Upper lobe of left lung (tissue), 6 donors: ENCODE results near the gene RABL6. TPM values are rescaled to one million over a fixed set of nuclear protein-coding genes. Genes with fewer than 3 reads are reported as not detected.
"Not testable (repeated sequence)": the region's sequence is repeated elsewhere in the genome, so short reads cannot be mapped to it uniquely, and the experiment has no call there.

Source experiments
- ATAC-seq, 2 donors: fragments of 200-7000 bp; cut with Tn5 transposase; one replicate each; pipeline ENCODE4 v1.9.1; 2022; ENCODE audit warnings: mild to moderate bottlenecking in 2 of 2, moderate library complexity in 2 of 2; ENCODE audit not compliant: low FRiP score in 2 of 2
- DNase-seq, 2 donors: peaks; one replicate each; pipeline ENCODE4 v3.0.0-alpha.2; 2019 to 2020
- H3K27ac ChIP-seq, 4 donors: fragments of 200-600 bp; sonication (generic); one replicate each; pipeline ENCODE4 v1.5.1; 2016 to 2019
- H3K27me3 ChIP-seq, 4 donors: fragments of 200-600 bp; sonication (generic); one replicate each; pipeline ENCODE4 v1.5.1; 2017 to 2019
- H3K36me3 ChIP-seq, 4 donors: fragments of 200-600 bp; sonication (generic); one replicate each; pipeline ENCODE4 v1.5.1; 2016 to 2019
- H3K4me1 ChIP-seq, 4 donors: fragments of 200-600 bp; sonication (generic); one replicate each; pipeline ENCODE4 v1.5.1; 2018 to 2019
- H3K4me3 ChIP-seq, 4 donors: fragments of 200-600 bp; sonication (generic); one replicate each; pipeline ENCODE4 v1.5.1; 2017 to 2019; ENCODE audit warnings: mild to moderate bottlenecking in 2 of 4, moderate library complexity in 1 of 4
- H3K9me3 ChIP-seq, 4 donors: fragments of 200-600 bp; sonication (generic); one replicate each; pipeline ENCODE4 v1.5.1; 2018 to 2019
- CTCF ChIP-seq, 6 experiments: fragments of 450-650 bp in 4 of 6; fragments of 200-600 bp in 2 of 6; sonication (generic) in 2 of 6; IDR thresholded peaks; one replicate each; pipeline ENCODE4 v1.5.1; 2016 to 2019; ENCODE audit warnings: antibody characterized with exemption in 6 of 6
- EP300 ChIP-seq, 4 donors: sonication (generic); formaldehyde crosslinking; IDR thresholded peaks; one replicate each; pipeline ENCODE4 v1.5.1; 2017; ENCODE audit warnings: antibody characterized with exemption in 4 of 4, control low read depth in 2 of 4
- POLR2A ChIP-seq, 4 donors: fragments of 450-650 bp; IDR thresholded peaks; one replicate each; pipeline ENCODE4 v1.5.1; 2016 to 2017; ENCODE audit warnings: antibody characterized with exemption in 4 of 4, mild to moderate bottlenecking in 2 of 4
- POLR2AphosphoS5 ChIP-seq, 2 donors: sonication (generic); formaldehyde crosslinking; IDR thresholded peaks; one replicate each; pipeline ENCODE4 v1.5.1; 2017; ENCODE audit warnings: antibody characterized with exemption in 2 of 2
- WGBS, 2 donors: methylation state at CpG; one replicate each; pipeline ENCODE4 v1.1.5; 2017 to 2018; 5-methylcytosine and 5-hydroxymethylcytosine counted together
- total RNA-seq, 6 donors: library from RNA; depleted of rRNA in 4 of 6; stranded (reverse); fragments of >200 nt in 4 of 6; gene quantifications; one replicate each; pipeline versions ENCODE4 v1.1.0 to v1.2.1, GENCODE V29; 2016 to 2021
- donor health status: DM: no; HTN: no; CAD: no; lungs with moderate emphysema.
- donor health status: DM: no; HTN: yes; CAD: no; lungs with severe emphysema.

RABL6 gene
- total RNA-seq, 6 donors from 2014 or later: 47.2 to 128 (median 78.9) TPM

GRCh38 chr9:136835932-136836904, 28.5 kb downstream of the RABL6 start:
- Histone ChIP-seq H3K27me3 (no peaks in the 10 kb centered on the region), H3K27ac (no peak overlapping the region), H3K9me3 (no peaks in the 10 kb centered on the region), H3K4me1 (peaks cover 0 to 2% (median under 1%) of the 10 kb centered on the region in 4 donors), H3K4me3 (no peak overlapping the region), H3K36me3 (peaks cover 0 to 79% (median 54%) of the 10 kb centered on the region in 4 donors)
- TF ChIP-seq POLR2A (IDR thresholded peaks at IDR 0.05): no peak
- TF ChIP-seq POLR2AphosphoS5 (IDR thresholded peaks at IDR 0.05): no peak
- TF ChIP-seq EP300 (IDR thresholded peaks at IDR 0.05): no peak
- no peak for TF ChIP-seq CTCF (IDR thresholded peaks at IDR 0.05)
- ATAC-seq (peak in 1 of 2 donors; percentile 21), DNase-seq (peak in 1 of 2 donors; percentile 37)
- WGBS, 2 donors: 93 to 100% methylated on average over 4 to 13 of the region's 21 CpGs

- ATAC-seq: no peak
- peaks cover 4 to 12% (median 10%) of the 10 kb centered on the region in 4 donors for H3K4me1 ChIP-seq
- H3K36me3 ChIP-seq: peaks cover 0 to 68% (median 45%) of the 10 kb centered on the region in 4 donors
- DNase-seq: peak in 1 of 2 donors; percentile 72
- TF ChIP-seq POLR2A (IDR thresholded peaks at IDR 0.05) (no peak), POLR2AphosphoS5 (IDR thresholded peaks at IDR 0.05) (no peak), CTCF (IDR thresholded peaks at IDR 0.05) (no peak), EP300 (IDR thresholded peaks at IDR 0.05) (no peak)
- 89 to 100% methylated on average over 1 to 12 of the region's 27 CpGs for WGBS, 2 donors
- no peak overlapping the region for H3K4me3 ChIP-seq
- H3K27me3 ChIP-seq: no peaks in the 10 kb centered on the region
- H3K27ac ChIP-seq: no peak overlapping the region
- no peaks in the 10 kb centered on the region for H3K9me3 ChIP-seq
These were observed 29.6 kb downstream of the RABL6 start for GRCh38 chr9:136837146-136837855.

- not testable (repeated sequence) for H3K9me3 ChIP-seq
- peaks cover 0 to 63% (median 41%) of the 10 kb centered on the region in 4 donors for H3K36me3 ChIP-seq
- DNase-seq: peak in 1 of 2 donors; percentile 63
These were observed 30.1 kb downstream of the RABL6 start for GRCh38 chr9:136837856-136838277.

GRCh38 chr9:136838314-136839228, 30.8 kb downstream of the RABL6 start:
- Histone ChIP-seq H3K4me1 (peaks cover 17 to 25% (median 23%) of the 10 kb centered on the region in 4 donors), H3K27ac (no peak overlapping the region), H3K36me3 (peaks cover 0 to 59% (median 39%) of the 10 kb centered on the region in 4 donors), H3K27me3 (peaks cover 0 to 5% (median 1%) of the 10 kb centered on the region in 4 donors), H3K4me3 (no peak overlapping the region), H3K9me3 (no peaks in the 10 kb centered on the region)
- no peak for TF ChIP-seq POLR2AphosphoS5 (IDR thresholded peaks at IDR 0.05)
- no peak for TF ChIP-seq EP300 (IDR thresholded peaks at IDR 0.05)
- TF ChIP-seq CTCF (IDR thresholded peaks at IDR 0.05): no peak
- no peak for TF ChIP-seq POLR2A (IDR thresholded peaks at IDR 0.05)
- WGBS, 2 donors: 91 to 92% methylated on average over 11 to 17 of the region's 29 CpGs
- no peak for ATAC-seq
- peak in 1 of 2 donors; percentile 66 for DNase-seq

More at GRCh38 chr9:136837856-136838277, 30.1 kb downstream of the RABL6 start:
- not testable (repeated sequence) for H3K4me3 ChIP-seq, ATAC-seq, H3K27ac ChIP-seq, H3K27me3 ChIP-seq
- peaks cover 10 to 18% (median 16%) of the 10 kb centered on the region in 4 donors for H3K4me1 ChIP-seq
- 95 to 96% methylated on average over 4 to 13 of the region's 15 CpGs for WGBS, 2 donors
